HT1080 (cell line): ENCODE measurements around the gene DYNC1LI2. TPM values are rescaled to one million over a fixed set of nuclear protein-coding genes. Genes with fewer than 3 reads are reported as not detected.
"Not testable (repeated sequence)": the region's sequence is repeated elsewhere in the genome, so short reads cannot be mapped to it uniquely, and the experiment has no call there.

Experiments
- DNase-seq: peaks from one replicate; pipeline ENCODE4 v3.0.0-alpha.2; 2015; ENCODE audit warnings: low read depth
- polyA plus RNA-seq, 2 experiments: library from polyadenylated mRNA; depleted of rRNA; stranded (reverse); fragments of >200 nt; gene quantifications; 2 replicates each; pipeline ENCODE4 v1.2.3, GENCODE V29; 2015
- total RNA-seq: library from RNA; depleted of rRNA; stranded (reverse); fragments of >200 nt; shearing (Covaris generic); gene quantifications from 2 replicates; pipeline ENCODE4 v1.2.3, GENCODE V29; 2014; rRNA removed

The DYNC1LI2 gene
- total RNA-seq = 29.6 and 52.9 TPM in 2 replicates
- 38.2 and 45.8 TPM in 2 replicates for polyA plus RNA-seq (2015; cell fraction: cytosol; rRNA removed)
- 126 TPM in 2 replicates for polyA plus RNA-seq (2015; cell fraction: nucleus; rRNA removed)

DNA sequence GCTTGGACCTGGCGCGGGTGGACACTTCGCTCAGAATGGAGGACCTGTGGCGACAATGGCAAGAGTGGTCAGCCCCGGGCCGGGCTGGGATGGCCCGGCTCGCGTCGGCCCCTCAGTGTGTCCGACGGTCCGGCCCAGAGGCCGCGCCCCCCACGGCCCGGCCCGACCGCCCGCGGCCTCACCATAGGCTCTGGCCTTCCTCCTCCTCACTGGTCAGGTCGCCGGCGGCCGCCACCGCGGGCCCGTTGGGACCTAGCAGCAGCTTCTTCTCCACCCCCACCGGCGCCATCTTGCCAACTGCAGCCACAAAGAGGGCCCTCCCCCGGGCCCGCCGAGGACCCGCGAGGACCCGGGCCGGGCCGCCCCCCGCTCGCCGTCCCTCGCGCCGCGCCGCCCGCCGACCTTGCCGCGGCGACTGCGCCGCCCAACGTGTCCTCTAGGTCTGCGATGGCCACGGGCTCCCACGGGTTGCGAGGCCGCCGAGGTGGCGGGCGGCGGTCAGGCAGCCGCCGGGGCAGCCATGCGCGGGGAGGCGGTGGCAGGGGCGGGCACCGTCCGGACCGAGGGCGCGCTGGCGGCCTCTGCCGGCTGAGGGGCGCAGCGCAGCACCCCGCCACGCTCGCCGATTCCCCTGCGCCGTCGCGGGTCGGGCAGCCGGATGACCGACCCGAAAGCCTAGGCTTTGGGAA lies at the start of gene DYNC1LI2:
Gene DYNC1LI2 (minus strand): TSS at position 307 of the 689 bp plus-strand sequence. CDS start 18 bp downstream, at position 289.
- DNase-seq = peak; percentile 66

- no peak for DNase-seq
Measured at GRCh38 chr16:66800856-66801255, 49.4 kb upstream of the DYNC1LI2 start.

- peak; percentile 32 for DNase-seq
Measured at GRCh38 chr16:66798161-66798560, 46.8 kb upstream of the DYNC1LI2 start.

- DNase-seq = not testable (repeated sequence)
Measured at GRCh38 chr16:66793984-66794383, 42.6 kb upstream of the DYNC1LI2 start.

DNA sequence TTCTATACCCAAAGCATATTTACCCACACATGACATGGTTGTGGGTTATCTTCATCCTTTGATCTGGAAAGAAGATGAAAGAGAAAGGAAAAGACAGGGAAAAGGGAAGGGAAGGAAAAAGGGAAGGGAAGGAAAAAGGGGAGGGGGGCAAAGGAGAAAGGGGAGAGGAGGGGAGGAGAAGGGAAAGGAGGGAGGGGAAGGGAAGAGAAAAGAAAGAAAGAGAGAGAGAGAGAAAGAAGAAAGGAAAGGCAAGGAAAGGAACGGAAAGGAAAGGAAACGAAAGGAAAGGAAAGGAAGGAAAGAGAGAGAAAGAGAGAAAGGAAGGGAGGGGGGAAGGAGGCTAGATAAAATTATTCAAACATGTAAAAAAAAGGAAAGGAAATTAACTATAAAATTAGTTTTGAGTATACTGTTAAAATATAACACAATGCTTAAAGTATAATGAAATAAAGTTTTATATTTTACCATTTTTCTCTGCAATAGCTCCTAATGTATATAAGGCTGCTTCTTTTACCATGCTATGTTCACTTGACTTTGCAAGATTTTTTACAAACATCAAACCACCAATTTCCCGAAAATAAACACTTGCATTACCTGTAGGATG lies 38.8 kb upstream of the DYNC1LI2 start:
- no peak for DNase-seq

- DNase-seq = no peak
Measured at GRCh38 chr16:66787427-66787826, 36.0 kb upstream of the DYNC1LI2 start.

DNA sequence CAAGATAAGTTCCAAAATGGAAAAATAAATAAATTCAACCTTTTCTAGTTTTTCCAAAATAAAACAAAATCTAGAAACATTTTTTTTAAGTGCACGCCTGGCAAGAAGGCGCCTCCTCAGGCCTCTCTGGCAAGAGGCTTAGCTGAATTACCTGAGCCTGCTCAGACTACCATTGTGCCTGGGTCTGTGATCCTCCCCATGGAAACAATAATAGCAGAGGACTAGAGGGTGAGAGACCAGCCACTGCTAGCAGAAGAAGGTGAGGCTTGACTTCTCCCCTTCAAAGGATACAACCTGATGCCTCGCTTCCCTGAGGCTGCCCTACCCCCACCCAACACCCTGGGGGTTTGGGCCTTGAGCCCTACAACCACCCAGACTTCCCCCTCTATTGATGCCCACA lies 35.1 kb upstream of the DYNC1LI2 start:
- no peak for DNase-seq

GRCh38 chr16:66776457-66776856 lies 25.0 kb upstream of the DYNC1LI2 start:
- DNase-seq = no peak

DNA sequence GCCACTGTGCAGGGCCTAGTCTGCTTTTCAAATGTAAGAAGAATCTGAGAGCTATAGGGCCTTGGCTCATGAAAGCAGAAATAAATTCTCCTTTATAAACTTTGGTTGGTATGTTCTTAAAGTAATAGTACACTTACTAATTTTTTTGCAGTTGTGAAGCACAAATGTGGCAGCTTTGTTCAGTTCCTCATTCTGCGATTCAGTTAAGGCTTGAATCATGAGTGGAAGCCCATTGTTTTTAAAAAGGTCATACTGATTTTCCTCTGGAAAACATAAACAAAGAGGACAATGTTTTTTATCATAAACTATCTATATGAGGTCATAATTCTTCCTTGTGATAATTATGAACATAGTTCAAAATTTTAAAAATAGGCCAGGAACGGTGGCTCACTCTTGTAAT lies 23.6 kb upstream of the DYNC1LI2 start:
- no peak for DNase-seq

DNA sequence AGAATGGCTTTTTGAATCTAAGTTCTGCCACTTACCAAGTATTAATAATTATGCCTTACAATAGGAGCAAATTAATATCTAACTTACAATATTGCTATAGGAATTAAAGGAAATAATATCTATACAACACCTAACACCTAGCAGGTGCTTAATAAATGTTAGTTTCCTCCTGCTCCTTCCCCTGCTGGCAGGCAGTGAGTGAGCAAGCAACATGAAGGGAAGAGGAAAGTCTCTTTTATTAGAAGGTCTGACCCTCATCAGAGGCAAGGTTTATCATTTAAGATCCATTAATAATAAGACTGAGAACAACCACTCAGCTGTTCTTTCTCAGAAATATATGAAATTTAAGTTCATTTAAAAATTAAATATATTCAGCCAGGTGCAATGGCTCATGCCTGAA lies 6.7 kb upstream of the DYNC1LI2 start:
- no peak for DNase-seq

DNA sequence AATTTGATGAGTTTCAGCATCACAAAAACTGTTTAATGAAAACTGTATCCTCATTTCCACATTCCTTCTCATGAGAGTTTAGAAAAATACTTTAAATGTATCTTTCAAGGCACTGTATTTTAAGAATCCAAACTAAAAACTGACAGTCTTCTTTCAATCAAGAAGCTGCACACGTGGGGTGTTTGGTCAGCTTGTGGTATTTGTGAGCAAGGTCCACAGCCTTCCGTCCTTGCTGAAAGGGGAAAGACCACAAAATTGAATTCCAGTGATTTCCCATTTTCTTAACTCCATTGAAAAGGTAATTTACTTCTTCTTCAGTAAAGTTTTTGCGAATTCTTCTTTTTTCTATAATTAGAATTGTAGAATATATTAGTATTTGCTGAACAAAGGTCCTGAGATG lies 3.4 kb upstream of the DYNC1LI2 start:
- DNase-seq = no peak

DNA sequence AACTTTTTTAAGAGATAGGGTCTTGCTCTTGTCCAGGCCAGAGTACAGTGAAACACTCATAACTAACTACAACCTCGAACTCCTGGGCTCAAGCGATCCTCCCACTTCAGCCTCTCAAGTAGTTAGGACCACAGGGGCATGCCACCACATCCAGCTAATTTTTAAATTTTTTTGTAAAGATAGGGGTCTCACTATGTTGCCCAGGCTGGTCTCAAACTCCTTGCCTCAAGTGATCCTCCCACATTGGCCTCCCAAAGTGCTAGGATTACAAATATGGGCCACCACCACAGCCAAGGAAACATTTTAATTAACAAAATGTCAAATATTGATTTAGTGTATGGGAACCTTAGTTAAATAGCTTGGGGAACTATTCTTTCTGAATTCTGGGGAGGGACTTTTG lies 2.8 kb upstream of the DYNC1LI2 start:
- no peak for DNase-seq

DNA sequence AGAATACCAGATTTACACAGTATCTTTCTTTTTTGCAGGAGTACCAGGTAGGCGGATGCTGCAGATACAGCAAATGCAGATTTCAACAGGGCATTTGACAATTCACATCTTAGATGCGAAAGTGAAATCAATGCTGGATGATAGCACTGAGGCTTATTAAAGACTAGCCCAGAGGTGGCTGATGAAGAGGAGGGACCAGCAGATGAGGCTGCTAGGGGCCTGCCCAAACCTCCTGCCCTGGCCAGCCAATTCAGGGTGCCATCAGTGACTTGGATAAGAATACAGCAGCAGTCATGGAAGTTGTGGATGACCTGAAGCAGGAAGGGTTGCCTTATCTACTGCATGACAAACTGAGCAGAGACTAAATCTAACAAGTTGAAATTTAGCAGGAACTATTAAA lies 1.5 kb upstream of the DYNC1LI2 start:
- no peak for DNase-seq

GRCh38 chr16:66752379-66752778 lies 970 bp upstream of the DYNC1LI2 start:
- DNase-seq = no peak

DNA sequence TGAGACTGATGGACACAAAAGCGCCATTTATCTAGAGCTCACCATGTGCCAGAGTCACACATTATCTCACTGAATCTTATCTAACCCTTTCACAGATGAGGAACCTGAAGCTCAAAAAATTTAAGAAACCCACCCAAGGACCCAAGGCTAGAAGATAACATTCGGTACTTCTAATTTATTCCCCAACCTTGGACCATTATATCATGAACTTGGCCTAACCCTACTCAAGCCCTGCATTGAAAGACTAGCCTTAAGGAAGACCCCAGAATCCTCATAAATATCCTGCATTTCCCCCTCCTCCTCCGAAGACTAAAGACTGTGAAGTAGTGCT lies 548 bp upstream of the DYNC1LI2 start:
- no peak for DNase-seq

DNA sequence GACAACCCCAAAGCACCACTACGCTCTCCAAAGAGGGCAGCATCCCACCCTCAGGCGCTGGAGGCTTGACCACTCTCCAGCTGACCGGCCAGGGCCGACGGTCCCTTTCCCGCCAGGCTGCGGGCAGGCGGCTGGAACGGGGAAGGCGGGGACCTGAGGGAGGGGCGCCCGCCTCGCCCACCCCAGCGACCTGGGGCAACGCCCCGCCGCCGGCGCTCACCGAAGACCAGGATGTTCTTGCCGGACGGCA lies 431 bp downstream of the DYNC1LI2 start:
- no peak for DNase-seq

DNA sequence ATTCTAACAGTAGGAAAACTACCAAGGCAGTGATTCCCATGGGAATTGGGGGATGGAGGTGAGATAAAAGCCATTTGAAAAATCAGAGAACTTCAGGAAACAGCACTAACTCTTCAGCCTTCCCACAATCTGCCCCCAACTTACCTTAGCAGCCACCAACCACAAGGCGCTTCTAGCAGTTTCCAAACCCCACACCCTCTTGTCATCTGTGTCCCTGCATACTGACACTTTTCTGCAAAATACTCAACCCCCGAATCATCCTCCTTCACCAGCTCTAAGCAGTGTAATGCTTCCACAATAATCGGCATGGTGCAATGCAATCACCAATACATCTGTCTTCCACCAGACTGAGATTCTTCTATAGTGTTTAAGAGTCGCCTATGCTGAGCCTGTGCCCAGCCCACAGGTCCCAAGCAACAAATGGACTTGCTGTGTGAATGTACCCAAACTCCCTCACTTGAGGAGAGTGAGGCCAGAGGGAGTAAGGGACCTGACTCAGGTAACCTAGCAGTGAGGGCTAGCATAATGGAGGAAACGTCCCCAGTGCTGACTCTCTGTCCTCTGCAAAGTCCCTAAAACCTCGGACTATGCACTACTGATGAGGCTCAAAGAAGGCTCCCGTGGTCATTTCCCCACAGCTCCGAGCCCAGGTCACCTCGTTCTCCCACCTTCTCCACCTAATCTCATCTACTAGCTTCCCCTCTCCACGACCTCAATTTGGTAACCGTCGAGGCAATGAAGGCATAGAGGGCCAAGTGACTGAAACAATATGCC lies 943 bp downstream of the DYNC1LI2 start:
- DNase-seq = no peak

- DNase-seq = no peak
Measured at GRCh38 chr16:66746682-66747081, 4.7 kb downstream of the DYNC1LI2 start.

GRCh38 chr16:66746048-66746447 lies 5.4 kb downstream of the DYNC1LI2 start:
- DNase-seq = no peak

- DNase-seq = no peak
Measured at GRCh38 chr16:66741950-66742808, 9.2 kb downstream of the DYNC1LI2 start.

GRCh38 chr16:66741169-66741900 lies 10.1 kb downstream of the DYNC1LI2 start:
- peak; percentile 87 for DNase-seq
